Pancreas (tissue), 10 donors: Measurements from ENCODE around the gene EIF4G3. TPM values are rescaled to one million over a fixed set of nuclear protein-coding genes. Genes with fewer than 3 reads are reported as not detected.
"Not testable (repeated sequence)": the region's sequence is repeated elsewhere in the genome, so short reads cannot be mapped to it uniquely, and the experiment has no call there.

ENCODE experiments used
- ATAC-seq, 4 donors: fragments of 200-7000 bp; cut with Tn5 transposase; one replicate each; pipeline versions ENCODE4 v1.8.0 to v1.9.1; 2020; ENCODE audit warnings: mild to moderate bottlenecking in 4 of 4, moderate library complexity in 4 of 4
- DNase-seq, 6 donors: peaks; one replicate each; pipeline ENCODE4 v3.0.0-alpha.2; 2020
- FAIRE-seq: peaks from 2 replicates; lab custom pipeline; 2012; peaks lifted over from hg19 to GRCh38; lab: Jason Lieb, UNC
- H3K27ac ChIP-seq, 4 donors: fragments of 200-600 bp; sonication (generic); 1 replicate in 3 of 4; 2 replicates in 1 of 4; pipeline versions ENCODE4 v1.5.0 to v1.8.0; 2020
- H3K27me3 ChIP-seq, 4 donors: fragments of 200-600 bp; one replicate each; pipeline ENCODE4 v1.8.0; 2021
- H3K36me3 ChIP-seq, 3 donors: fragments of 200-600 bp; sonication (generic) in 1 of 3; one replicate each; pipeline versions ENCODE4 v1.5.0 to v1.8.0; 2020 to 2021
- H3K4me1 ChIP-seq, 3 donors: fragments of 200-600 bp; one replicate each; pipeline ENCODE4 v1.8.0; 2021
- H3K4me3 ChIP-seq, 4 donors: fragments of 200-600 bp; sonication (generic) in 2 of 4; one replicate each; pipeline versions ENCODE4 v1.5.0 to v1.8.0; 2020 to 2021
- H3K9me3 ChIP-seq, 4 donors: fragments of 200-600 bp; one replicate each; pipeline ENCODE4 v1.8.0; 2021
- CTCF ChIP-seq, 4 donors: fragments of 200-600 bp; sonication (generic) in 3 of 4; IDR thresholded peaks; one replicate each; pipeline versions ENCODE4 v1.5.0 to v1.8.0; 2021; ENCODE audit warnings: antibody characterized with exemption in 4 of 4
- WGBS, 2 donors: extraction: QIAGEN DNeasy Blood & Tissue Kit; methylation state at CpG; one replicate each; pipeline ENCODE4 v1.1.7; 2013; 5-methylcytosine and 5-hydroxymethylcytosine counted together
- intact Hi-C, 3 donors: fragments of 100-400 bp; cut with DNase I; formaldehyde crosslinking; loops; one replicate each; pipeline versions ENCODE4 v1.11.1 to v1.14.2; 2022
- polyA plus RNA-seq, 2 donors: library from polyadenylated mRNA; stranded (reverse); fragments of 200-250 nt; gene quantifications; one replicate each; pipeline ENCODE4 v1.2.3, GENCODE V29; 2013
- total RNA-seq, 6 donors: library from RNA; stranded (reverse); fragmentation: NEBNext Ultra II Directional in 4 of 6; extraction: Animal tissue kit (Norgen Biotek cat#: 25700) in 4 of 6; gene quantifications; one replicate each; pipeline versions ENCODE4 v1.2.1 to v1.2.4, GENCODE V29; 2021 to 2023
- donor health status: healthy with polysubstance abuse.
- donor health status: DM: no; HTN: no; CAD: no; lungs with moderate emphysema.
- donor health status: DM: no; HTN: no; CAD: no.
- donor health status: control.
- donor health status: control.
- donor health status: Bipolar disorder and iron deficiency.
- donor health status: DM: yes; HTN: yes; CAD: no.
- donor health status: DM: no; HTN: no; CAD: no.
- donor health status: DM: no; HTN: no; CAD: no.
- donor health status: DM: yes; HTN: yes; CAD: no.

Gene EIF4G3
- total and polyA plus RNA-seq, 8 donors: 9.6 to 22.7 (median 13.8) TPM

GRCh38 chr1:21058035-21058793 is 118.5 kb downstream of the EIF4G3 start:
- intact Hi-C loops: no loop called here
- 53 to 64% methylated on average over 3 of the region's 3 CpGs for WGBS, 2 donors
- Histone ChIP-seq H3K4me3 (no peak overlapping the region), H3K4me1 (peaks cover 0 to 5% (median 0%) of the 10 kb centered on the region in 3 donors), H3K9me3 (no peaks in the 10 kb centered on the region), H3K27me3 (no peaks in the 10 kb centered on the region), H3K27ac (no peak overlapping the region), H3K36me3 (no peaks in the 10 kb centered on the region)
- no peak for DNase-seq
- no peak for FAIRE-seq
- peak in 1 of 4 donors; percentile 59 for ATAC-seq
- TF ChIP-seq CTCF (IDR thresholded peaks at IDR 0.05): no peak

GRCh38 chr1:21053189-21053928 is 123.3 kb downstream of the EIF4G3 start:
- WGBS, 2 donors: 97 to 98% methylated on average over 23 to 49 of the region's 59 CpGs
- H3K27ac ChIP-seq, H3K36me3 ChIP-seq, H3K4me3 ChIP-seq, intact Hi-C loops, ATAC-seq, H3K27me3 ChIP-seq, H3K4me1 ChIP-seq, FAIRE-seq, H3K9me3 ChIP-seq: not testable (repeated sequence)
- peak in 1 of 6 donors; percentile 55 for DNase-seq

DNA sequence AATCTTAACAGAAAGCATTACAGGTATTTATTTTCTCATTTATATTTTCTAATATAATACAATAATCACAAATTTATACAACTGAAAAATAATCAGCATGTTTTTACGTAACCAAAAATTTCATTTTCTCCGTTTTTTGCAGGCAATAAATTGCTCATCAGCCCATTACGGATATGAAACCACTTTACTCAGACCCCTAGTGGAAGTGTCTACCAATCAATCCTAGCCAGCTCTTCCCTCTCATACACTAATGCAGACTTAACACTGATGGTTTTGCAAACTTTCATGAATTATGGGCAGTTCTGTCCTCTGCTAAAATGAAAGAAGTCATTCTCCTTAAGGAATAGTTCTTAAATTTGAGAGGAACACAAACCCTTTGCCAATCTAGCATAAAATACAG is 124.7 kb downstream of the EIF4G3 start:
- no peaks in the 10 kb centered on the region for H3K4me1 ChIP-seq
- H3K9me3 ChIP-seq: no peaks in the 10 kb centered on the region
- DNase-seq (no peak), ATAC-seq (no peak), FAIRE-seq (no peak)
- TF ChIP-seq CTCF (IDR thresholded peaks at IDR 0.05): no peak
- H3K27me3 ChIP-seq: no peaks in the 10 kb centered on the region
- no peak overlapping the region for H3K27ac ChIP-seq
- WGBS, 2 donors: 91 to 96% methylated on average over 3 of the region's 3 CpGs
- H3K36me3 ChIP-seq: no peaks in the 10 kb centered on the region
- intact Hi-C loops: no loop called here
- H3K4me3 ChIP-seq: no peak overlapping the region

DNA sequence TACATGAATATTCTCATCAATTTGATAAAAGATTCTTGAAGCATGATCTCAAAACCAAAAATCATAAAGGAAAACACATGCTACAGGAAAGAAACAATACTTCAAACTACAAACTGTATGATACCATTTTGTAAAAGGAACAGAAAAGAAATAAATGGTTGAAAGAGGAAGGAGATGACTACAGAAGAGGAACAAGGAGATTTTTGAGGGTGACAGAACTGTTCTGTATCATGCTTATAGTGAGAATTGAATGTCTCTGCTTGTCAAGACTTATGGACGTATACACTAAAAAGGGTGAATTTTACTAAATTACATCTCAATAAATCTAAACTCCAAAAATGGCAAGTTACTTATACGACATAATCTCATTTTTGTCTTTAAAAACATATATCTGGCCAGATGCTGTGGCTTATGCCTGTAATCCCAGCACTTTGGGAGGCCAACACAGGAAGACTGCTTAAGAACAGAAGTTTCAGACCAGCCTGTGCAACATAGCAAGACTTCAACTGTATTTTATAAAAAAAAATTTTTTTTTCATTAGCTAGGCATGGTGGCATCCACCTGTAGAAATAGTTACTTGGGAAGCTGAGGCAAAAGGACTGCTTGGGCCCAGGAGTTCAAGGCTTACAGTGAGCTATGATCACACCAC is 125.4 kb downstream of the EIF4G3 start:
- Histone ChIP-seq H3K36me3 (no peaks in the 10 kb centered on the region), H3K4me3 (no peak overlapping the region), H3K9me3 (no peaks in the 10 kb centered on the region), H3K27me3 (no peaks in the 10 kb centered on the region), H3K4me1 (no peaks in the 10 kb centered on the region), H3K27ac (no peak overlapping the region)
- DNase-seq (no peak), ATAC-seq (no peak), FAIRE-seq (no peak)
- intact Hi-C loops: no loop called here
- no peak for TF ChIP-seq CTCF (IDR thresholded peaks at IDR 0.05)
- WGBS, 2 donors: 92 to 93% methylated on average over 2 of the region's 2 CpGs

DNA sequence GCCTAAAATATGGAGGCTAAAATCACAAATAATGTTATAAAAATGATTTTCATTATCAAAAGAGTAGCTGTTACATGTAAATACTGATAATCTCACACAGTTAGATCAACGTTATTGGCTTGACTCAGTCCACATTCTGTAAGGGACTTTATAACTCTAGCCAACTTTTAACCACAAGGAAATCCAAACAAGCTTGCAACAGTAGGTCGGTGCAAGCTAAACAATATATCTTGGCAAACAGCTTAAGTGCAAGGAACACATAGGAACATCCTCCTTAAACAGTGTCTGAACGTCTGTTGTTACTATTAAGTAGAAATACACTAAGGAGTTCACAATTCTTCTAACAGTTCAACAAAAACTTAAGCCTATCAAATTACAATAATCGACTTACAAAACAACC is 126.7 kb downstream of the EIF4G3 start:
- Histone ChIP-seq H3K36me3 (no peaks in the 10 kb centered on the region), H3K27me3 (no peaks in the 10 kb centered on the region), H3K4me1 (no peaks in the 10 kb centered on the region), H3K4me3 (no peak overlapping the region), H3K9me3 (no peaks in the 10 kb centered on the region), H3K27ac (no peak overlapping the region)
- DNase-seq: no peak
- no peak for FAIRE-seq
- intact Hi-C loops: no loop called here
- 51% methylated on average over 4 of the region's 4 CpGs for WGBS, 2 donors
- TF ChIP-seq CTCF (IDR thresholded peaks at IDR 0.05): no peak
- ATAC-seq: no peak
